Measurements from ENCODE around the gene PLA2G4E.
A peak's percentile ranks its signal among the peaks of the same experiment; 100 is the strongest.

Gene PLA2G4E

GRCh38 chr15:42020713-42021273 lies at the start of gene PLA2G4E:
PLA2G4E (minus strand) TSS chr15:42021042; CDS start chr15:42021030, 12 bp downstream.
- no peak for DNase-seq

GRCh38 chr15:42070279-42070975 lies 49.6 kb upstream of the PLA2G4E start:
- DNase-seq, result no peak

- no peak for DNase-seq
These were observed 48.8 kb upstream of the PLA2G4E start for GRCh38 chr15:42069496-42070278.

- no peak for DNase-seq
These were observed 48.2 kb upstream of the PLA2G4E start for GRCh38 chr15:42069025-42069424.

GRCh38 chr15:42068601-42069000 lies 47.8 kb upstream of the PLA2G4E start:
- DNase-seq, result no peak

GRCh38 chr15:42066764-42067415 lies 46.0 kb upstream of the PLA2G4E start:
- no peak for DNase-seq

- DNase-seq, result no peak
These were observed 44.6 kb upstream of the PLA2G4E start for GRCh38 chr15:42065468-42065867.

- peak in 1 of 2 donors; percentile 56 for DNase-seq
These were observed 44.2 kb upstream of the PLA2G4E start for GRCh38 chr15:42065033-42065432.

GRCh38 chr15:42064271-42064670 lies 43.4 kb upstream of the PLA2G4E start:
- DNase-seq, result no peak

- no peak for DNase-seq
These were observed 42.4 kb upstream of the PLA2G4E start for GRCh38 chr15:42063122-42063848.

GRCh38 chr15:42062284-42062806 lies 41.5 kb upstream of the PLA2G4E start:
- DNase-seq, result no peak

- DNase-seq, result no peak
These were observed 40.0 kb upstream of the PLA2G4E start for GRCh38 chr15:42060797-42061196.

GRCh38 chr15:42060477-42060763 lies 39.6 kb upstream of the PLA2G4E start:
- no peak for DNase-seq

GRCh38 chr15:42059661-42060476 lies 39.0 kb upstream of the PLA2G4E start:
- DNase-seq, result peak in 1 of 2 donors; percentile 19

- no peak for DNase-seq
These were observed 37.9 kb upstream of the PLA2G4E start for GRCh38 chr15:42058791-42059190.

- no peak for DNase-seq
These were observed 37.2 kb upstream of the PLA2G4E start for GRCh38 chr15:42057799-42058646.

- DNase-seq, result peak; percentile 53 to 54
These were observed 36.3 kb upstream of the PLA2G4E start for GRCh38 chr15:42056934-42057798.

GRCh38 chr15:42053914-42054313 lies 33.1 kb upstream of the PLA2G4E start:
- DNase-seq, result no peak

- no peak for DNase-seq
These were observed 32.2 kb upstream of the PLA2G4E start for GRCh38 chr15:42053010-42053409.

Measured in bone marrow (tissue), 2 donors.